Stomach (tissue), 9 donors: ENCODE results near the gene GSTT2B. TPM values are rescaled to one million over a fixed set of nuclear protein-coding genes. Genes with fewer than 3 reads are reported as not detected.
"Not testable (repeated sequence)": the region's sequence is repeated elsewhere in the genome, so short reads cannot be mapped to it uniquely, and the experiment has no call there.

Experiments used
- DNase-seq, 2 donors: peaks; one replicate each; pipeline versions ENCODE4 v3.0.0 to v3.0.0-alpha.2; 2013 to 2019
- H3K27ac ChIP-seq, 5 donors: fragments of 200-600 bp in 4 of 5; sonication (generic) in 4 of 5; one replicate each; pipeline ENCODE4 v1.5.1; 2013 to 2019; ENCODE audit warnings: mild to moderate bottlenecking in 1 of 5, moderate library complexity in 1 of 5
- H3K27me3 ChIP-seq, 3 donors: fragments of 200-600 bp; sonication (generic); one replicate each; pipeline ENCODE4 v1.5.1; 2017 to 2019; ENCODE audit warnings: mixed run types in 1 of 3
- H3K36me3 ChIP-seq, 4 donors: fragments of 200-600 bp; sonication (generic); 1 replicate in 3 of 4; 2 replicates in 1 of 4; pipeline ENCODE4 v1.5.1; 2016 to 2019
- H3K4me1 ChIP-seq, 4 donors: fragments of 200-600 bp; sonication (generic); one replicate each; pipeline ENCODE4 v1.5.1; 2016 to 2019
- H3K4me3 ChIP-seq, 4 donors: fragments of 200-600 bp; sonication (generic) in 3 of 4; one replicate each; pipeline ENCODE4 v1.5.1; 2016 to 2019; ENCODE audit warnings: mild to moderate bottlenecking in 1 of 4
- H3K9me3 ChIP-seq, 4 donors: fragments of 200-600 bp; sonication (generic); one replicate each; pipeline ENCODE4 v1.5.1; 2016 to 2019
- CTCF ChIP-seq, 7 experiments: fragments of 450-650 bp in 4 of 7; fragments of 200-600 bp in 3 of 7; sonication (generic) in 3 of 7; IDR thresholded peaks; one replicate each; pipeline ENCODE4 v1.5.1; 2016 to 2019; ENCODE audit warnings: antibody characterized with exemption in 7 of 7, control low read depth in 2 of 7, mild to moderate bottlenecking in 1 of 7
- POLR2A ChIP-seq, 4 donors: fragments of 450-650 bp; IDR thresholded peaks; one replicate each; pipeline ENCODE4 v1.6.1; 2016; ENCODE audit warnings: antibody characterized with exemption in 4 of 4, control low read depth in 2 of 4, mild to moderate bottlenecking in 1 of 4, moderate library complexity in 1 of 4
- WGBS, 5 donors: extraction: QIAGEN DNeasy Blood & Tissue Kit in 3 of 5; methylation state at CpG; one replicate each; pipeline versions ENCODE4 v1.1.5 to v1.1.7; 2013 to 2018; 5-methylcytosine and 5-hydroxymethylcytosine counted together
- intact Hi-C: fragments of 100-400 bp; cut with DNase I; formaldehyde crosslinking; loops from one replicate; pipeline ENCODE4 v1.15.1; 2023; ENCODE audit warnings: low total_unique reads
- polyA plus RNA-seq, 3 donors: library from polyadenylated mRNA; stranded (reverse); fragments of 200-250 nt; gene quantifications; one replicate each; pipeline ENCODE4 v1.2.3, GENCODE V29; 2013
- total RNA-seq, 5 donors: library from RNA; depleted of rRNA; stranded (reverse); fragments of >200 nt; gene quantifications; one replicate each; pipeline versions ENCODE4 v1.1.0 to v1.2.3, GENCODE V29; 2014 to 2016
- donor health status: healthy with polysubstance abuse.
- donor health status: Bipolar disorder and iron deficiency.
- donor health status: healthy.

GSTT2B gene
- total and polyA plus RNA-seq, 8 donors = 1.7 to 45.8 (median 10.1) TPM; not detected in 3

DNA sequence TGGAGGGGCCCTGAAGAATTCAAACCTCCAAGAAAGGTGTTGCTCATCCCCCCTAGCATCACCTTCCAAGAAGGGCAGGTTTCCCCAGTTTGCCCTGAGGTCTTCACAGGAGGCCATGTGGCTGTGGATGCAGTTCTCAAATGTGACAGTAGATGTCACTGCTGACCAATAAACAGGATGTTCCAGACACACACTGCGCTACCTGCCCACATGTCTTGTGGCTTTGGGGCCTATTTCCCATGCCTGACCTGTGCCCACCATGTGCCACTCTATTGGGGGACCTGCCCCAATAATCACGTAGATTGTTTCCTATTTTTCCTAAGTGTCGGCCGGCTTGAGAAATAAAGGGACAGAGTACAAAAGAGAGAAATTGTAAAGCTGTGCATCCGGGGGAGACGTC lies 23.4 kb upstream of the GSTT2B start:
- Histone ChIP-seq H3K4me3 (no peak overlapping the region), H3K9me3 (no peaks in the 10 kb centered on the region), H3K27ac (no peak overlapping the region), H3K36me3 (no peaks in the 10 kb centered on the region), H3K4me1 (peaks cover 0 to 5% (median 0%) of the 10 kb centered on the region in 4 donors), H3K27me3 (no peaks in the 10 kb centered on the region)
- no peak for TF ChIP-seq POLR2A (IDR thresholded peaks at IDR 0.05)
- peak in 2 of 7 experiments; percentile 29 to 50 for TF ChIP-seq CTCF (IDR thresholded peaks at IDR 0.05)
- intact Hi-C loops = no loop called here
- 47 to 54% (median 49%) methylated on average over 6 of the region's 6 CpGs; no CpG with 5 or more reads in 2 of the 5 donors for WGBS, 5 donors
- peak in 1 of 2 donors; percentile 73 for DNase-seq

DNA sequence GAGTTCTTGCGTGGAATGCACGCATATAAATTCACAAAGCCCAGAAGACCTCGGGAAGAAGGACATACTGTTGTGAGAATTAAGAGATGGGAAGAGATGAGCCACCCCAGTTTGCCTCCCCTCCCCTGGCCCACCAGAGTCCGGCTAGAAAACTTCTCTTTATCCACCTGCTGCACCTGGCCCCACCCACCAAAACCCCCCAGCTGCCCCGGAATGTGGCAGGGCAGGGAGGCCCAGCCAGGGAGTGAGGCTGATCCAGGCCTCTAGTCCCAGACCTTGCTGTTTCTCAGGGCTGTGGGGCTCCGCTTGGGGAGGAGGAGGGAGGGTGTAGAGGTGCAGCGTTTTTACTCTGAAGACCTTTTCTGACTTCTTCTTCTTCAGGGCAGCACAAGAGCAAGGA lies 19.6 kb upstream of the GSTT2B start:
- H3K4me3 ChIP-seq, H3K4me1 ChIP-seq, DNase-seq, H3K9me3 ChIP-seq, H3K27ac ChIP-seq, H3K27me3 ChIP-seq, intact Hi-C loops, H3K36me3 ChIP-seq: not testable (repeated sequence)
- WGBS, 5 donors = 22 to 53% (median 35%) methylated on average over 3 to 6 of the region's 7 CpGs

- H3K4me1 ChIP-seq, H3K27me3 ChIP-seq, DNase-seq, H3K36me3 ChIP-seq, intact Hi-C loops, H3K4me3 ChIP-seq, H3K27ac ChIP-seq, H3K9me3 ChIP-seq: not testable (repeated sequence)
- no CpG with 5 or more reads among the region's 41 CpGs for WGBS, 5 donors
Observed at GRCh38 chr22:23979557-23980240, 18.7 kb upstream of the GSTT2B start, which contains the start of gene GSTT2. Gene GSTT2, plus strand, starts transcription at chr22:23980134.

DNA sequence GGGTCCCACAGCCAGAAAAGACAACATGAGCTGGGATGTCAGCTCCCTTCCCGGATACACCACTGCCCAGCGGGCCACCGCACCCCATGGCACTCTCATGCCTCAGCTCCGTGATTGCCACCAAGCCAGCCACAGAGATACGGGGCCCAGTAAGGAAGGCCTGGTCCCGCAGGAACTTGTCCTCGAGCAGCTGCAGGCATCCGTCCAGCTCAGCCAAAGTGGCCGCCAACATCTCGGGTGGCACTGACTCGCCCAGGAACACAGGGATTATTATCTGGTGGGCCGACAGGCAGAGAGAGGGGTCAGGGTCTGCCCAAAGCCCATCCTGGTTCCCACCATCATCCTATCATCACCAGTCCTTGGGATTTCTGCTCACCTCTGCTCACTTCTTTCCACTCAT lies 16.3 kb upstream of the GSTT2B start:
- intact Hi-C loops, H3K9me3 ChIP-seq, H3K4me3 ChIP-seq, H3K27ac ChIP-seq, H3K4me1 ChIP-seq, H3K27me3 ChIP-seq, DNase-seq, H3K36me3 ChIP-seq: not testable (repeated sequence)
- 76 to 79% (median 79%) methylated on average over 3 to 7 of the region's 12 CpGs; no CpG with 5 or more reads in 2 of the 5 donors for WGBS, 5 donors

- not testable (repeated sequence) for H3K9me3 ChIP-seq, DNase-seq, H3K27ac ChIP-seq, H3K4me3 ChIP-seq, H3K27me3 ChIP-seq
- intact Hi-C loops = loop anchor here (5.0 kb wide), 1 partner anchor 48 kb away; no protein-coding TSS in a partner anchor
- H3K4me1 ChIP-seq = peaks cover 0 to 21% (median 9%) of the 10 kb centered on the region in 4 donors
- WGBS, 5 donors = 9 to 17% (median 13%) methylated on average over 5 to 8 of the region's 27 CpGs; no CpG with 5 or more reads in 1 of the 5 donors
- H3K36me3 ChIP-seq = peaks cover 20 to 22% (median 21%) of the 10 kb centered on the region in 4 donors
Observed at GRCh38 chr22:23974836-23975352, 13.9 kb upstream of the GSTT2B start.

DNA sequence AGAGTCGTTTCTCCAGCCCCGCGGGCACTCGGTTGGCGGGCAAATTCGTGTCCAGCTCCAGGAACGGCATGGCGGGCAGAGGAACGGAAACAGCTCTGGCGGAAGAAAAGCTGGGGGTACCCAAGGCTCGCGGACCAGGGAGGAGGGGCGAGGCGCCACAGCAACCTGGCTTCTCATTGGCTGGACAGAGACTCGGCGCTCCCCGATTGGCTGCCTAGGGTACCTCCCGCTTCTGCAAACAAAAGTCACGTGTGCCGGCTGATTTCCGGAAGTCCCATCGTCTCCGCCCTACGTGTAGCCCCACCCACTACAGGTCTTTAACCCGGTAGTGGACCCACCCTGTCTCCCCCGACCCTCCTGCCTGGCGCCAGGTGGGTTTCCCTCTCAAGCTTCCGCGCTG lies 13.3 kb upstream of the GSTT2B start, which contains the start of gene DDT:
DDT (minus strand) TSS at position 97 of the 400 bp plus-strand sequence; CDS start at position 70, 27 bp downstream.
- not testable (repeated sequence) for H3K27ac ChIP-seq, DNase-seq, H3K4me3 ChIP-seq, H3K9me3 ChIP-seq, H3K27me3 ChIP-seq
- Histone ChIP-seq H3K4me1 (peaks cover 0 to 27% (median 11%) of the 10 kb centered on the region in 4 donors), H3K36me3 (peaks cover 25 to 27% (median 26%) of the 10 kb centered on the region in 4 donors)
- intact Hi-C loops = loop anchor here (5.0 kb wide), 1 partner anchor 47 kb away; no protein-coding TSS in a partner anchor
- WGBS, 5 donors = no CpG with 5 or more reads among the region's 29 CpGs

GRCh38 chr22:23971927-23972326 lies 10.9 kb upstream of the GSTT2B start:
- H3K4me3 ChIP-seq, H3K27ac ChIP-seq, H3K27me3 ChIP-seq, DNase-seq, H3K9me3 ChIP-seq: not testable (repeated sequence)
- 87 to 94% (median 91%) methylated on average over 3 of the region's 3 CpGs for WGBS, 5 donors
- peaks cover 0 to 30% (median 13%) of the 10 kb centered on the region in 4 donors for H3K4me1 ChIP-seq
- peaks cover 25 to 31% (median 29%) of the 10 kb centered on the region in 4 donors for H3K36me3 ChIP-seq
- intact Hi-C loops = loop anchor here (5.0 kb wide), 1 partner anchor 45 kb away; no protein-coding TSS in a partner anchor
